Brain microvascular endothelial cell (primary cell): Measurements from ENCODE around the gene IQSEC1.

ENCODE experiments used
- DNase-seq: peaks from one replicate; pipeline ENCODE4 v3.0.0-alpha.2; 2020
- H3K27ac ChIP-seq: fragments of 250-450 bp; sonication (Bioruptor Pico); 2 replicates; pipeline ENCODE4 v1.5.1; 2020; ENCODE audit warnings: mild to moderate bottlenecking, moderate library complexity
- H3K27me3 ChIP-seq: fragments of 250-450 bp; sonication (Bioruptor Pico); replicated peaks from 2 replicates; pipeline ENCODE4 v1.5.1; 2020; ENCODE audit warnings: mild to moderate bottlenecking
- H3K36me3 ChIP-seq: fragments of 250-450 bp; sonication (Bioruptor Pico); replicated peaks from 2 replicates; pipeline ENCODE4 v1.5.1; 2020; ENCODE audit warnings: mild to moderate bottlenecking
- H3K4me3 ChIP-seq: 2 replicates; pipeline ENCODE4 v1.5.1; 2011; ENCODE audit warnings: low read depth, mild to moderate bottlenecking, control low read depth, low read length, moderate library complexity
- in situ Hi-C: cut with HindIII; loops from 2 replicates; pipeline ENCODE4 v1.10.0; 2017; ENCODE audit warnings: low sequenced_read_pairs, low pct_ligation_motif_present
- TF ChIP-seq, protein P1 (sequence below): IDR thresholded peaks from 2 replicates; pipeline ENCODE4 v1.5.1; 2011; ENCODE audit warnings: low read depth, mild to moderate bottlenecking, moderate library complexity, low read length, control low read depth, inconsistent platforms; ENCODE audit errors: missing control alignments

The IQSEC1 gene

DNA sequence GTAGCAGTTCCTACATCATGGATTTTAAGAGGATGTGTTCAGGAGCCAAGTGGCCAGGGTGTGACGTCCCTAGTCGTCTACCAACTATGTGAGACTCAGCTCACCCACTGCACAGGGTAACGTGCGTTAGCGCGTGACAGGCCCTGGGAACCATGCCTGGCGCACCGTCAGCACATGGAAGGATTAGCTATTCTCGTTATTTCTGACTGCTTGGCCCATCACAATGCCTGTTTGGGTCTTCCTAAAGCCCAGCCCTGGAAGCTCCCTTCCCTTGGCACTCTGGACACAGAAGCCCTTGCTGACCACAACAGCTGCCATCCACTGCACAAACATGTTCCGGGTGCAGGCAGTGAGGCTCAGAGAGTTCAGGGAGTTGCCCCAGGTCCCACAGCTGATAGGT lies 140.9 kb downstream of the IQSEC1 start:
- TF ChIP-seq, protein P1, sequence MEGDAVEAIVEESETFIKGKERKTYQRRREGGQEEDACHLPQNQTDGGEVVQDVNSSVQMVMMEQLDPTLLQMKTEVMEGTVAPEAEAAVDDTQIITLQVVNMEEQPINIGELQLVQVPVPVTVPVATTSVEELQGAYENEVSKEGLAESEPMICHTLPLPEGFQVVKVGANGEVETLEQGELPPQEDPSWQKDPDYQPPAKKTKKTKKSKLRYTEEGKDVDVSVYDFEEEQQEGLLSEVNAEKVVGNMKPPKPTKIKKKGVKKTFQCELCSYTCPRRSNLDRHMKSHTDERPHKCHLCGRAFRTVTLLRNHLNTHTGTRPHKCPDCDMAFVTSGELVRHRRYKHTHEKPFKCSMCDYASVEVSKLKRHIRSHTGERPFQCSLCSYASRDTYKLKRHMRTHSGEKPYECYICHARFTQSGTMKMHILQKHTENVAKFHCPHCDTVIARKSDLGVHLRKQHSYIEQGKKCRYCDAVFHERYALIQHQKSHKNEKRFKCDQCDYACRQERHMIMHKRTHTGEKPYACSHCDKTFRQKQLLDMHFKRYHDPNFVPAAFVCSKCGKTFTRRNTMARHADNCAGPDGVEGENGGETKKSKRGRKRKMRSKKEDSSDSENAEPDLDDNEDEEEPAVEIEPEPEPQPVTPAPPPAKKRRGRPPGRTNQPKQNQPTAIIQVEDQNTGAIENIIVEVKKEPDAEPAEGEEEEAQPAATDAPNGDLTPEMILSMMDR, result no peak
- H3K36me3 ChIP-seq, result peaks cover 15% of the 10 kb centered on the region
- in situ Hi-C loops, result no loop called here
- no peak for DNase-seq
- H3K27ac ChIP-seq, result no peak overlapping the region
- no peak overlapping the region for H3K4me3 ChIP-seq
- H3K27me3 ChIP-seq, result no peaks in the 10 kb centered on the region

DNA sequence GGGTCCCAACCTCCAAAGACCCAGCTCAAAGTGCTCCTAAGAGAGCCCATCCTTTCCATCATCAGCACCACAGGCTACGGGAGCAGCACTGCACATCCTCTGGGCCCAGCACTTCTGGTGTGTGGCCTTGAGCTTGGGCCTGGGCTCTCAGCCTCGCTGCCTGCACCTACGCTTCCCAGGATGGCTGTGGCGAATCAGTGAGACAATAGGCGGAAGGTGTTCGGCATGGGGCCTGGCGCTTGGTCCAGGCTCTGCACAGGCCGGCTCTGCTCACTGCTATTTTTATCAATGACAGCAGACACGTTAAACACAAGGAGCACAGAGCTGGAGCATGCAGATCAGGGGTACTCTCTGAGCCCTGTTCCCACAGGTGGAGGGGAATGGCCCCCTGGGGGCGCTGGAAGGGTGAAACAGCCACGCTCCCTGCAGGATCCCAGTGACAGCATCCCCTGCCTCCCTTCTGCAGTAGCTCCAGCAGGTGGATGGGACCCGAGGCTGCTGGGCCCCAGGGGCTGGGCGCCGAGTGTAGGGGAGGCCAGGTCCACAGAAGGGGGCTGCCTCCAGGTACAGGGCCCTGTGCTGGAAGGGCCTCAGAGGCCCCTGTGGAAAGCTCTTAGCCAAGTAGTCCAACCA lies 141.8 kb downstream of the IQSEC1 start:
- no peaks in the 10 kb centered on the region for H3K27me3 ChIP-seq
- DNase-seq, result no peak
- no peak overlapping the region for H3K4me3 ChIP-seq
- no peak overlapping the region for H3K27ac ChIP-seq
- in situ Hi-C loops, result no loop called here
- TF ChIP-seq, protein P1, result no peak
- H3K36me3 ChIP-seq, result peaks cover 15% of the 10 kb centered on the region

DNA sequence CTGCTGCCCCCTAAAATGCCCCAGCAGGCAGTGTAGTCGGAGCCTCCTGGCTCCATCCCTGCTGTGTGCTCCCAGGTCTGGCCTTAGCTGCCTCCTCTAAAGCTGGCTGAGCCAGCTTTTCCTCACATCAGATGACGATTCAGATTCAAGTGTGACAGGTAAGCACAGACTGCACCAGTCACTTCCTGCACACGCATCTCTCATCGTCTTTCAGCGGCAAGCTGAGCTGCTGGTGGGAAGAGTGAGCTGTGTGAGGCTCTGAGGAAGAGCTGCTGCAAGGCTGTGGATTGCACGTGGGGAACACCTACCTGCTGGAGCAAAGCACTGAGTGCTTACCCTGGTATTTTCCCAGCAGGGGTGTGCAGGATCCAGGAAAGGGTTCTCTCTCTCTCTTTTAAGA lies 143.4 kb downstream of the IQSEC1 start:
- no peak overlapping the region for H3K27ac ChIP-seq
- no peak overlapping the region for H3K4me3 ChIP-seq
- H3K36me3 ChIP-seq, result peaks cover under 1% of the 10 kb centered on the region
- DNase-seq, result no peak
- H3K27me3 ChIP-seq, result no peaks in the 10 kb centered on the region
- in situ Hi-C loops, result no loop called here
- TF ChIP-seq, protein P1, result no peak

DNA sequence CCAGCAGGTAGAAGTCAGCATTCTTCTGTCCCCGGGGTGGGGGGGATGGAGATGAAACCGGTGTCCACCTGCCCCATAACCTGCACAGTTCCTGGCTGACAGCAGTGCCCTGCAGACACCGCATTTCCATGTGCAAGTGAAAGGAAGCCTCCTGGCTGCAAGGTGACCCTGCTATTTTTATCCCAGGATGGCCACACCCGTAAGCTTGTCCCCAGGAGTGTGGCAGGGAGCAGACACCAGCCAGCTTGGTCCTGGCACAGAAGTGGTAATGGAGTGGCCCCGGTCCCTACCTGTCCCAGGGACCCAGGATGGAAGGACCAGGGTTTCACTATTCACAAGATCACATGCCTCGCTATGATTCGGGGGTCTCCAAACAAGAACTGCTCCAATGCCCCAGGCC lies 146.6 kb downstream of the IQSEC1 start:
- Histone ChIP-seq H3K36me3 (peaks cover 3% of the 10 kb centered on the region), H3K27me3 (no peaks in the 10 kb centered on the region), H3K4me3 (no peak overlapping the region), H3K27ac (no peak overlapping the region)
- no peak for DNase-seq
- TF ChIP-seq, protein P1, result no peak
- in situ Hi-C loops, result no loop called here

DNA sequence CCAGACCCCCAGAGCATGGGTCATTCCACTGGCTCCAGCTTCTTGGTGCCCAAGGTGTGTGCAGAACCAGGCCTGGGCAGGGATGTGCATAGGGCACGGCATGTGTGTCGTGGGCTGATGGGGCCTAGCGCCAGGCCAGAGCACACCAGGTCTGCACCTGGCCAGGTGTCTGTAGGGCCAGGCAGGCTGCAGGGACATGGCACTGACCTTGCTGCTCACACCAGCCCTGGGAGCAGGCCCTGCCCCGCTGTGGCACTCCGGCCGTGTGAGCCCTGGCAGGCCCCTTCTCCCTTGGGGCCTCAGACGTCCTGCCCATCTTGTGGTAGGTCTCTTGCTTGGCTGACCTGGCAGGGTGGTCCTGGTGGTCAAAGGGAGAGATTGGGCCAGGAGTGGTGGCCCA lies 147.6 kb downstream of the IQSEC1 start:
- TF ChIP-seq, protein P1, result no peak
- in situ Hi-C loops, result no loop called here

DNA sequence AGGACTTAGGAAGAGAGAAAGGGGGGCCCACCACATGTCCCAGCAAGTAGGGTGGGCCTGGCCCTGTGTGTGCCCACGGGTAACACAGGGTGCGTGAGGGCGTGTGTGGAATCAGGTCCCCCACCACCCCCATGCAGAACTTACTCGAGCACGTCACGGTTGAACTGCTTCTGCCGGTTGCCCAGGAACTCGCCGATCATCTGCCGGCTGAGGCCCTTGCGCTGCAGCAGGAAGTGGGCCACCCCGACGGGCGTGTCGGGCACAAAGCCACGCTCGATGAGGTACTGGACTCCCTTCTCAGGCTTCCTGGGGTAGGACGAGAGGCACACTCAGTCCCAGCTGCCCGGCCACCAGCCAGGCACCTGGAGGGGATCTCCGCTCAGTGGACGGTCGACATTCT lies 148.8 kb downstream of the IQSEC1 start:
- Histone ChIP-seq H3K36me3 (peaks cover 5% of the 10 kb centered on the region), H3K27ac (no peak overlapping the region), H3K27me3 (no peaks in the 10 kb centered on the region), H3K4me3 (no peak overlapping the region)
- DNase-seq, result no peak
- TF ChIP-seq, protein P1, result no peak
- in situ Hi-C loops, result no loop called here

More for the DNA sequence above, 147.6 kb downstream of the IQSEC1 start:
- Histone ChIP-seq H3K4me3 (no peak overlapping the region), H3K27ac (no peak overlapping the region), H3K27me3 (no peaks in the 10 kb centered on the region), H3K36me3 (peaks cover 5% of the 10 kb centered on the region)
- no peak for DNase-seq
